SK-N-SH (cell line): ENCODE results near the gene ATG16L2. TPM values are rescaled to one million over a fixed set of nuclear protein-coding genes. Genes with fewer than 3 reads are reported as not detected.

Experiments
- CTCF ChIA-PET: fragments of 300-600, 350-600 bp; formaldehyde crosslinking; extraction: SDS; loops from one replicate; lab custom pipeline; 2021; lab: Yijun Ruan, JAX
- POLR2A ChIA-PET: fragments of 350-600 bp; sonication (Branson Sonifier 250); formaldehyde crosslinking; extraction: SDS; loops from one replicate; lab custom pipeline; 2020; ENCODE audit warnings: antibody characterized with exemption, inconsistent platforms; lab: Yijun Ruan, JAX
- DNase-seq: peaks from one replicate; pipeline ENCODE4 v3.0.0; 2012
- H2AFZ ChIP-seq: fragments of 200-600 bp; sonication (generic); 2 replicates; pipeline ENCODE4 v1.8.1; 2016; ENCODE audit warnings: antibody characterized with exemption, mild to moderate bottlenecking, low read depth
- H3F3A ChIP-seq: fragments of 200-600 bp; sonication (generic); replicated peaks from 2 replicates; pipeline ENCODE3; 2016; ENCODE audit warnings: antibody characterized with exemption, mild to moderate bottlenecking; ENCODE audit not compliant: insufficient read depth
- H3K27ac ChIP-seq, 2 experiments: fragments of 200-500 bp in 1 of 2; fragments of 200-600 bp in 1 of 2; sonication (Bioruptor generic) in 1 of 2; sonication (generic), shearing (Covaris generic) in 1 of 2; 2 replicates each; pipeline versions ENCODE4 v1.5.1 to v1.6.1; 2014 to 2016; ENCODE audit warnings: low read depth in 2 of 2, inconsistent platforms in 1 of 2, low read length in 1 of 2, mild to moderate bottlenecking in 1 of 2, mixed read lengths in 1 of 2
- H3K27me3 ChIP-seq: fragments of 200-600 bp; sonication (generic), shearing (Covaris generic); 2 replicates; pipeline ENCODE4 v1.6.1; 2016; ENCODE audit warnings: mixed run types; ENCODE audit not compliant: insufficient read depth
- H3K36me3 ChIP-seq, 2 experiments: fragments of 200-500 bp in 1 of 2; fragments of 200-600 bp in 1 of 2; sonication (Bioruptor generic) in 1 of 2; sonication (generic) in 1 of 2; replicated peaks in 1 of 2; 2 replicates each; pipeline versions ENCODE3 to v1.5.1; 2014 to 2016; ENCODE audit warnings: low read length in 1 of 2, mild to moderate bottlenecking in 1 of 2; ENCODE audit not compliant: insufficient read depth in 2 of 2, control insufficient read depth in 1 of 2
- H3K4me1 ChIP-seq, 2 experiments: fragments of 200-500 bp in 1 of 2; fragments of 200-600 bp in 1 of 2; sonication (Bioruptor generic) in 1 of 2; sonication (generic), shearing (Covaris generic) in 1 of 2; 2 replicates each; pipeline versions ENCODE4 v1.5.1 to v1.6.1; 2014 to 2016; ENCODE audit warnings: low read depth in 1 of 2, low read length in 1 of 2, mixed run types in 1 of 2; ENCODE audit not compliant: insufficient read depth in 2 of 2, control insufficient read depth in 1 of 2
- H3K4me2 ChIP-seq: fragments of 200-600 bp; sonication (generic), shearing (Covaris generic); 2 replicates; pipeline ENCODE4 v1.6.1; 2017; ENCODE audit warnings: mixed run types
- H3K4me3 ChIP-seq, 2 experiments: fragments of 200-500 bp in 1 of 2; fragments of 200-600 bp in 1 of 2; sonication (Bioruptor generic) in 1 of 2; sonication (generic), shearing (Covaris generic) in 1 of 2; 2 replicates each; pipeline versions ENCODE4 v1.5.1 to v1.8.1; 2014 to 2016; ENCODE audit warnings: low read depth in 2 of 2, inconsistent platforms in 1 of 2, low read length in 1 of 2, mild to moderate bottlenecking in 1 of 2, mixed read lengths in 1 of 2, moderate library complexity in 1 of 2
- H3K79me2 ChIP-seq: fragments of 200-600 bp; sonication (generic); 2 replicates; pipeline ENCODE4 v1.8.1; 2017; ENCODE audit warnings: mild to moderate bottlenecking; ENCODE audit not compliant: insufficient read depth
- H3K9ac ChIP-seq: fragments of 200-600 bp; sonication (generic); 2 replicates; pipeline ENCODE4 v1.6.1; 2017; ENCODE audit warnings: mixed run types
- H3K9me2 ChIP-seq: fragments of 200-600 bp; sonication (generic); 2 replicates; pipeline ENCODE4 v1.6.1; 2017; ENCODE audit warnings: mixed run types
- H3K9me3 ChIP-seq: fragments of 200-600 bp; sonication (generic); 2 replicates; pipeline ENCODE4 v1.6.1; 2017; ENCODE audit warnings: mixed run types, mild to moderate bottlenecking, moderate library complexity
- H4K20me1 ChIP-seq: fragments of 200-600 bp; sonication (generic); 2 replicates; pipeline ENCODE4 v1.6.1; 2017; ENCODE audit warnings: mild to moderate bottlenecking, mixed run types; ENCODE audit not compliant: insufficient read depth
- EZH2phosphoT487 ChIP-seq: fragments of 200-600 bp; sonication (generic); IDR thresholded peaks from 2 replicates; pipeline ENCODE4 v1.6.1; 2017; ENCODE audit warnings: low read depth, mixed run types, mild to moderate bottlenecking, antibody characterized with exemption, moderate library complexity, borderline replicate concordance
- MXI1 ChIP-seq: IDR thresholded peaks from 2 replicates; pipeline ENCODE4 v1.6.1; 2012; ENCODE audit warnings: mild to moderate bottlenecking, low read depth, low read length, improper control_type of control experiment
- NFIC ChIP-seq: IDR thresholded peaks from 2 replicates; pipeline ENCODE4 v1.4.0; 2012; ENCODE audit warnings: borderline replicate concordance
- RAD21 ChIP-seq: IDR thresholded peaks from 2 replicates; pipeline ENCODE4 v1.6.1; 2012; ENCODE audit warnings: mild to moderate bottlenecking, low read length
- RCOR1 ChIP-seq: fragments of 150-350 bp; IDR thresholded peaks from 2 replicates; pipeline ENCODE4 v1.6.1; 2017; ENCODE audit warnings: antibody characterized with exemption, low read length
- RFX5 ChIP-seq: IDR thresholded peaks from 2 replicates; pipeline ENCODE4 v1.6.1; 2012; ENCODE audit warnings: mild to moderate bottlenecking, improper control_type of control experiment, low read length
- RXRA ChIP-seq: IDR thresholded peaks from 2 replicates; pipeline ENCODE4 v1.4.0; 2012; ENCODE audit warnings: low read depth, mild to moderate bottlenecking, borderline replicate concordance
- SIN3A ChIP-seq: IDR thresholded peaks from 2 replicates; pipeline ENCODE4 v1.6.1; 2012; ENCODE audit warnings: low read depth, mild to moderate bottlenecking, low read length, moderate library complexity, borderline replicate concordance
- TCF12 ChIP-seq: IDR thresholded peaks from 2 replicates; pipeline ENCODE4 v1.4.0; 2012
- WGBS: methylation state at CpG from one replicate; pipeline ENCODE4 v1.1.6; 2017; ENCODE audit warnings: low lambda C conversion rate; 5-methylcytosine and 5-hydroxymethylcytosine counted together
- polyA plus RNA-seq, 3 experiments: library from polyadenylated mRNA; depleted of rRNA; stranded (reverse); fragments of >200 nt; gene quantifications; 2 replicates each; pipeline ENCODE4 v1.2.3, GENCODE V29; 2012
- TF ChIP-seq, protein P1 (sequence below): IDR thresholded peaks from 2 replicates; pipeline ENCODE4 v1.6.1; 2012; ENCODE audit warnings: mild to moderate bottlenecking, low read depth, low read length, moderate library complexity
- TF ChIP-seq, protein P2 (sequence below): IDR thresholded peaks from 2 replicates; pipeline ENCODE4 v1.4.0; 2012; ENCODE audit warnings: low read depth, borderline replicate concordance
- TF ChIP-seq, protein P3 (sequence below): fragments of 200-600 bp; sonication (generic); IDR thresholded peaks from 2 replicates; pipeline ENCODE4 v1.6.1; 2017; ENCODE audit warnings: antibody characterized with exemption, mild to moderate bottlenecking, moderate library complexity
- TF ChIP-seq, protein P4 (sequence below): IDR thresholded peaks from 2 replicates; pipeline ENCODE4; 2012
- TF ChIP-seq, protein P5 (sequence below): fragments of 150-350 bp; IDR thresholded peaks from 2 replicates; pipeline ENCODE4 v1.6.1; 2017; ENCODE audit warnings: antibody characterized with exemption, low read length, low read depth, borderline replicate concordance

ATG16L2 gene
- polyA plus RNA-seq, 1 of the 3 experiments (the other 2 are of a cell fraction) = 26.9 TPM

DNA sequence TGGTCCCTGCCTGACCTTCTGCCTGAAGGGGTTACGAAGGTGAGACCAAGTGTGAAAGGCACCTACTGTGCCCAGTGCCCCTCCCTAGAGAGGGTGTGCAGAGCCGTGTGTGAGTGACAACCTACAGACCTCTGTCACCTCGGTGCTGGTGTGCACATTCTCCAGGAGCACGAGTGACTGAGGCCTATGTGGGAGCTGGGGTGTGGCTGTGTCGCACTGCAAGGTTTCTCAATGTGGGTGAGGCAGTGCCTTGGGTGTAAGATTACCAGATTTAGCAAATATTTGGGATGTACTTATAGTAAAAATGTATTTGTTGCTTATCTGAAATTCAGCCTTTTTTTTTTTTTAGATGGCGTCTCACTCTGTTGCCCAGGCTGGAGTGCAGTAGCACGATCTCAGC, 26.0 kb upstream of the ATG16L2 start:
- no peaks in the 10 kb centered on the region for H3K36me3 ChIP-seq
- H3K79me2 ChIP-seq = no peaks in the 10 kb centered on the region
- H3K27ac ChIP-seq = no peak overlapping the region
- no peaks in the 10 kb centered on the region for H3K27me3 ChIP-seq
- H3K9me3 ChIP-seq = no peaks in the 10 kb centered on the region
- H4K20me1 ChIP-seq = no peaks in the 10 kb centered on the region
- no peaks in the 10 kb centered on the region for H3K9me2 ChIP-seq
- H3K9ac ChIP-seq = no peak overlapping the region
- no peak for DNase-seq
- H3K4me1 ChIP-seq = peaks cover 9 to 20% of the 10 kb centered on the region in 2 experiments; a peak in 2 of 4 replicates
- H3K4me3 ChIP-seq = no peak overlapping the region
- no peaks in the 10 kb centered on the region for H3F3A ChIP-seq
- ChIA-PET POLR2A (no interaction called here), CTCF (interaction anchor here (1.0 to 4.8 kb wide), 3 partner anchors 25 to 63 kb away, joined by 5 to 34 read pairs (median 6); no protein-coding TSS in a partner anchor)
- 84% methylated on average over 7 of the region's 7 CpGs for WGBS
- H2AFZ ChIP-seq = no peak overlapping the region
- no peak overlapping the region for H3K4me2 ChIP-seq
- TF ChIP-seq EZH2phosphoT487 (no peak), RAD21 (no peak), SIN3A (no peak), TCF12 (no peak), MXI1 (no peak), RFX5 (no peak), RCOR1 (no peak), NFIC (no peak), RXRA (no peak)
- TF ChIP-seq, protein P1, sequence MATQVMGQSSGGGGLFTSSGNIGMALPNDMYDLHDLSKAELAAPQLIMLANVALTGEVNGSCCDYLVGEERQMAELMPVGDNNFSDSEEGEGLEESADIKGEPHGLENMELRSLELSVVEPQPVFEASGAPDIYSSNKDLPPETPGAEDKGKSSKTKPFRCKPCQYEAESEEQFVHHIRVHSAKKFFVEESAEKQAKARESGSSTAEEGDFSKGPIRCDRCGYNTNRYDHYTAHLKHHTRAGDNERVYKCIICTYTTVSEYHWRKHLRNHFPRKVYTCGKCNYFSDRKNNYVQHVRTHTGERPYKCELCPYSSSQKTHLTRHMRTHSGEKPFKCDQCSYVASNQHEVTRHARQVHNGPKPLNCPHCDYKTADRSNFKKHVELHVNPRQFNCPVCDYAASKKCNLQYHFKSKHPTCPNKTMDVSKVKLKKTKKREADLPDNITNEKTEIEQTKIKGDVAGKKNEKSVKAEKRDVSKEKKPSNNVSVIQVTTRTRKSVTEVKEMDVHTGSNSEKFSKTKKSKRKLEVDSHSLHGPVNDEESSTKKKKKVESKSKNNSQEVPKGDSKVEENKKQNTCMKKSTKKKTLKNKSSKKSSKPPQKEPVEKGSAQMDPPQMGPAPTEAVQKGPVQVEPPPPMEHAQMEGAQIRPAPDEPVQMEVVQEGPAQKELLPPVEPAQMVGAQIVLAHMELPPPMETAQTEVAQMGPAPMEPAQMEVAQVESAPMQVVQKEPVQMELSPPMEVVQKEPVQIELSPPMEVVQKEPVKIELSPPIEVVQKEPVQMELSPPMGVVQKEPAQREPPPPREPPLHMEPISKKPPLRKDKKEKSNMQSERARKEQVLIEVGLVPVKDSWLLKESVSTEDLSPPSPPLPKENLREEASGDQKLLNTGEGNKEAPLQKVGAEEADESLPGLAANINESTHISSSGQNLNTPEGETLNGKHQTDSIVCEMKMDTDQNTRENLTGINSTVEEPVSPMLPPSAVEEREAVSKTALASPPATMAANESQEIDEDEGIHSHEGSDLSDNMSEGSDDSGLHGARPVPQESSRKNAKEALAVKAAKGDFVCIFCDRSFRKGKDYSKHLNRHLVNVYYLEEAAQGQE = no peak
- TF ChIP-seq, protein P2, sequence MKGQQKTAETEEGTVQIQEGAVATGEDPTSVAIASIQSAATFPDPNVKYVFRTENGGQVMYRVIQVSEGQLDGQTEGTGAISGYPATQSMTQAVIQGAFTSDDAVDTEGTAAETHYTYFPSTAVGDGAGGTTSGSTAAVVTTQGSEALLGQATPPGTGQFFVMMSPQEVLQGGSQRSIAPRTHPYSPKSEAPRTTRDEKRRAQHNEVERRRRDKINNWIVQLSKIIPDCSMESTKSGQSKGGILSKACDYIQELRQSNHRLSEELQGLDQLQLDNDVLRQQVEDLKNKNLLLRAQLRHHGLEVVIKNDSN = no peak
- TF ChIP-seq, protein P3, sequence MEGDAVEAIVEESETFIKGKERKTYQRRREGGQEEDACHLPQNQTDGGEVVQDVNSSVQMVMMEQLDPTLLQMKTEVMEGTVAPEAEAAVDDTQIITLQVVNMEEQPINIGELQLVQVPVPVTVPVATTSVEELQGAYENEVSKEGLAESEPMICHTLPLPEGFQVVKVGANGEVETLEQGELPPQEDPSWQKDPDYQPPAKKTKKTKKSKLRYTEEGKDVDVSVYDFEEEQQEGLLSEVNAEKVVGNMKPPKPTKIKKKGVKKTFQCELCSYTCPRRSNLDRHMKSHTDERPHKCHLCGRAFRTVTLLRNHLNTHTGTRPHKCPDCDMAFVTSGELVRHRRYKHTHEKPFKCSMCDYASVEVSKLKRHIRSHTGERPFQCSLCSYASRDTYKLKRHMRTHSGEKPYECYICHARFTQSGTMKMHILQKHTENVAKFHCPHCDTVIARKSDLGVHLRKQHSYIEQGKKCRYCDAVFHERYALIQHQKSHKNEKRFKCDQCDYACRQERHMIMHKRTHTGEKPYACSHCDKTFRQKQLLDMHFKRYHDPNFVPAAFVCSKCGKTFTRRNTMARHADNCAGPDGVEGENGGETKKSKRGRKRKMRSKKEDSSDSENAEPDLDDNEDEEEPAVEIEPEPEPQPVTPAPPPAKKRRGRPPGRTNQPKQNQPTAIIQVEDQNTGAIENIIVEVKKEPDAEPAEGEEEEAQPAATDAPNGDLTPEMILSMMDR = no peak
- TF ChIP-seq, protein P4, sequence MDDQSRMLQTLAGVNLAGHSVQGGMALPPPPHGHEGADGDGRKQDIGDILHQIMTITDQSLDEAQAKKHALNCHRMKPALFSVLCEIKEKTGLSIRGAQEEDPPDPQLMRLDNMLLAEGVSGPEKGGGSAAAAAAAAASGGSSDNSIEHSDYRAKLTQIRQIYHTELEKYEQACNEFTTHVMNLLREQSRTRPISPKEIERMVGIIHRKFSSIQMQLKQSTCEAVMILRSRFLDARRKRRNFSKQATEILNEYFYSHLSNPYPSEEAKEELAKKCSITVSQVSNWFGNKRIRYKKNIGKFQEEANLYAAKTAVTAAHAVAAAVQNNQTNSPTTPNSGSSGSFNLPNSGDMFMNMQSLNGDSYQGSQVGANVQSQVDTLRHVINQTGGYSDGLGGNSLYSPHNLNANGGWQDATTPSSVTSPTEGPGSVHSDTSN = no peak
- TF ChIP-seq, protein P5, sequence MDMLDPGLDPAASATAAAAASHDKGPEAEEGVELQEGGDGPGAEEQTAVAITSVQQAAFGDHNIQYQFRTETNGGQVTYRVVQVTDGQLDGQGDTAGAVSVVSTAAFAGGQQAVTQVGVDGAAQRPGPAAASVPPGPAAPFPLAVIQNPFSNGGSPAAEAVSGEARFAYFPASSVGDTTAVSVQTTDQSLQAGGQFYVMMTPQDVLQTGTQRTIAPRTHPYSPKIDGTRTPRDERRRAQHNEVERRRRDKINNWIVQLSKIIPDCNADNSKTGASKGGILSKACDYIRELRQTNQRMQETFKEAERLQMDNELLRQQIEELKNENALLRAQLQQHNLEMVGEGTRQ = no peak
